ENCODE data around the gene COBL.

GRCh38 chr7:51325261-51325676 lies 8.7 kb upstream of the COBL start:
- TF ChIP-seq CTCF (conservative IDR thresholded peaks at IDR 0.05; ENCODE audit: low read depth, low read length) (no peak), EZH2 (IDR thresholded peaks at IDR 0.05; ENCODE audit: low read length, unreplicated experiment) (no peak), EZH2phosphoT487 (IDR thresholded peaks at IDR 0.05; ENCODE audit: borderline replicate concordance, low read length) (no peak)

Data from PC-3 (cell line).